ENCODE measurements around the gene EDN1. TPM values are rescaled to one million over a fixed set of nuclear protein-coding genes. Genes with fewer than 3 reads are reported as not detected.
A peak's percentile ranks its signal among the peaks of the same experiment; 100 is the strongest.

Gene EDN1
- total and polyA plus RNA-seq, 2 of the 13 experiments (the other 11 are each of a cell fraction or from before 2014, with no cell fraction given), result 0.15 to 1.2 TPM

GRCh38 chr6:12339808-12340487 is 49.8 kb downstream of the EDN1 start (continued):
- TF ChIP-seq, protein P1, sequence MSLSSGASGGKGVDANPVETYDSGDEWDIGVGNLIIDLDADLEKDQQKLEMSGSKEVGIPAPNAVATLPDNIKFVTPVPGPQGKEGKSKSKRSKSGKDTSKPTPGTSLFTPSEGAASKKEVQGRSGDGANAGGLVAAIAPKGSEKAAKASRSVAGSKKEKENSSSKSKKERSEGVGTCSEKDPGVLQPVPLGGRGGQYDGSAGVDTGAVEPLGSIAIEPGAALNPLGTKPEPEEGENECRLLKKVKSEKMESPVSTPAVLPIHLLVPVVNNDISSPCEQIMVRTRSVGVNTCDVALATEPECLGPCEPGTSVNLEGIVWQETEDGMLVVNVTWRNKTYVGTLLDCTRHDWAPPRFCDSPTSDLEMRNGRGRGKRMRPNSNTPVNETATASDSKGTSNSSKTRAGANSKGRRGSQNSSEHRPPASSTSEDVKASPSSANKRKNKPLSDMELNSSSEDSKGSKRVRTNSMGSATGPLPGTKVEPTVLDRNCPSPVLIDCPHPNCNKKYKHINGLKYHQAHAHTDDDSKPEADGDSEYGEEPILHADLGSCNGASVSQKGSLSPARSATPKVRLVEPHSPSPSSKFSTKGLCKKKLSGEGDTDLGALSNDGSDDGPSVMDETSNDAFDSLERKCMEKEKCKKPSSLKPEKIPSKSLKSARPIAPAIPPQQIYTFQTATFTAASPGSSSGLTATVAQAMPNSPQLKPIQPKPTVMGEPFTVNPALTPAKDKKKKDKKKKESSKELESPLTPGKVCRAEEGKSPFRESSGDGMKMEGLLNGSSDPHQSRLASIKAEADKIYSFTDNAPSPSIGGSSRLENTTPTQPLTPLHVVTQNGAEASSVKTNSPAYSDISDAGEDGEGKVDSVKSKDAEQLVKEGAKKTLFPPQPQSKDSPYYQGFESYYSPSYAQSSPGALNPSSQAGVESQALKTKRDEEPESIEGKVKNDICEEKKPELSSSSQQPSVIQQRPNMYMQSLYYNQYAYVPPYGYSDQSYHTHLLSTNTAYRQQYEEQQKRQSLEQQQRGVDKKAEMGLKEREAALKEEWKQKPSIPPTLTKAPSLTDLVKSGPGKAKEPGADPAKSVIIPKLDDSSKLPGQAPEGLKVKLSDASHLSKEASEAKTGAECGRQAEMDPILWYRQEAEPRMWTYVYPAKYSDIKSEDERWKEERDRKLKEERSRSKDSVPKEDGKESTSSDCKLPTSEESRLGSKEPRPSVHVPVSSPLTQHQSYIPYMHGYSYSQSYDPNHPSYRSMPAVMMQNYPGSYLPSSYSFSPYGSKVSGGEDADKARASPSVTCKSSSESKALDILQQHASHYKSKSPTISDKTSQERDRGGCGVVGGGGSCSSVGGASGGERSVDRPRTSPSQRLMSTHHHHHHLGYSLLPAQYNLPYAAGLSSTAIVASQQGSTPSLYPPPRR (CRISPR knock-in tag; IDR thresholded peaks at IDR 0.05; ENCODE audit: borderline replicate concordance), result peak; percentile 45; the same call in 1 of the 2 replicates
- TF ChIP-seq ZNF350 (CRISPR knock-in tag; IDR thresholded peaks at IDR 0.05; ENCODE audit: borderline replicate concordance, low read depth) (0 out of 2 replicates have a peak, but pooled peaks have one; percentile 30), DNMT3B (CRISPR knock-in tag; conservative IDR thresholded peaks at IDR 0.05) (no peak), CREM (IDR thresholded peaks at IDR 0.05) (no peak), CREM (CRISPR knock-in tag; IDR thresholded peaks at IDR 0.05) (no peak), KLF16 (CRISPR knock-in tag; IDR thresholded peaks at IDR 0.05) (peak in 1 of 2 experiments; percentile 13; a peak in 1 of 4 replicates), ZNF280B (CRISPR knock-in tag; IDR thresholded peaks at IDR 0.05; ENCODE audit: borderline replicate concordance) (no peak), CENPT (CRISPR knock-in tag; IDR thresholded peaks at IDR 0.05; ENCODE audit: low read depth) (no peak), RBFOX2 (IDR thresholded peaks at IDR 0.05; ENCODE audit: low read depth, low read length) (no peak), NR2F1 (CRISPR knock-in tag; IDR thresholded peaks at IDR 0.05) (no peak), TEAD3 (CRISPR knock-in tag; optimal IDR thresholded peaks at IDR 0.05; ENCODE audit: borderline replicate concordance) (peak; percentile 46), ZNF564 (CRISPR knock-in tag; IDR thresholded peaks at IDR 0.05) (no peak), MYC (CRISPR knock-in tag; IDR thresholded peaks at IDR 0.05; ENCODE audit: borderline replicate concordance) (0 out of 2 replicates have a peak, but pooled peaks have one; percentile 19), SRSF9 (IDR thresholded peaks at IDR 0.05; ENCODE audit: borderline replicate concordance, insufficient read depth, low read depth, low read length, poor library complexity, severe bottlenecking) (no peak), TAF1 (CRISPR knock-in tag; IDR thresholded peaks at IDR 0.05) (0 out of 2 replicates have a peak, but pooled peaks have one; percentile 6), ZNF747 (CRISPR knock-in tag; IDR thresholded peaks at IDR 0.05; ENCODE audit: borderline replicate concordance) (no peak), ZBTB38 (CRISPR knock-in tag; IDR thresholded peaks at IDR 0.05) (peak; percentile 42; the same call in 1 of the 2 replicates), ZBTB7A (CRISPR knock-in tag; IDR thresholded peaks at IDR 0.05) (no peak), MED1 (CRISPR knock-in tag; IDR thresholded peaks at IDR 0.05) (0 out of 2 replicates have a peak, but pooled peaks have one; percentile 27), JUN (CRISPR knock-in tag; IDR thresholded peaks at IDR 0.05) (0 out of 2 replicates have a peak, but pooled peaks have one; percentile 11)
- TF ChIP-seq, protein P2, sequence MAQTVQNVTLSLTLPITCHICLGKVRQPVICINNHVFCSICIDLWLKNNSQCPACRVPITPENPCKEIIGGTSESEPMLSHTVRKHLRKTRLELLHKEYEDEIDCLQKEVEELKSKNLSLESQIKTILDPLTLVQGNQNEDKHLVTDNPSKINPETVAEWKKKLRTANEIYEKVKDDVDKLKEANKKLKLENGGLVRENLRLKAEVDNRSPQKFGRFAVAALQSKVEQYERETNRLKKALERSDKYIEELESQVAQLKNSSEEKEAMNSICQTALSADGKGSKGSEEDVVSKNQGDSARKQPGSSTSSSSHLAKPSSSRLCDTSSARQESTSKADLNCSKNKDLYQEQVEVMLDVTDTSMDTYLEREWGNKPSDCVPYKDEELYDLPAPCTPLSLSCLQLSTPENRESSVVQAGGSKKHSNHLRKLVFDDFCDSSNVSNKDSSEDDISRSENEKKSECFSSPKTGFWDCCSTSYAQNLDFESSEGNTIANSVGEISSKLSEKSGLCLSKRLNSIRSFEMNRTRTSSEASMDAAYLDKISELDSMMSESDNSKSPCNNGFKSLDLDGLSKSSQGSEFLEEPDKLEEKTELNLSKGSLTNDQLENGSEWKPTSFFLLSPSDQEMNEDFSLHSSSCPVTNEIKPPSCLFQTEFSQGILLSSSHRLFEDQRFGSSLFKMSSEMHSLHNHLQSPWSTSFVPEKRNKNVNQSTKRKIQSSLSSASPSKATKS (CRISPR knock-in tag; IDR thresholded peaks at IDR 0.05), result no peak
